Smooth muscle cell (in vitro differentiated cells): ENCODE data around the gene ZBTB7B. TPM values are rescaled to one million over a fixed set of nuclear protein-coding genes. Genes with fewer than 3 reads are reported as not detected.
A peak's percentile ranks its signal among the peaks of the same experiment; 100 is the strongest.

ENCODE experiments used
- DNase-seq: peaks from one replicate; lab custom pipeline; 2025; ENCODE audit not compliant: unreplicated experiment; lab: John Stamatoyannopoulos, UW
- H2AFZ ChIP-seq: fragments of 200-600 bp; sonication (generic); 2 replicates; pipeline ENCODE4 v1.6.0; 2016; ENCODE audit warnings: antibody characterized with exemption, low read depth, mild to moderate bottlenecking
- H3F3A ChIP-seq: fragments of 200-600 bp; sonication (generic); 2 replicates; pipeline ENCODE4 v1.6.0; 2017; ENCODE audit warnings: antibody characterized with exemption, low read depth
- H3K27ac ChIP-seq: fragments of 200-600 bp; sonication (generic); 2 replicates; pipeline ENCODE4 v1.5.1; 2016; ENCODE audit warnings: low read depth, mild to moderate bottlenecking
- H3K27me3 ChIP-seq: fragments of 200-600 bp; sonication (generic); 2 replicates; pipeline ENCODE4 v1.6.1; 2016; ENCODE audit warnings: low read depth, mild to moderate bottlenecking
- H3K36me3 ChIP-seq: fragments of 200-600 bp; sonication (generic); 2 replicates; pipeline ENCODE4 v1.5.1; 2016; ENCODE audit warnings: low read depth
- H3K4me1 ChIP-seq: fragments of 200-600 bp; sonication (generic); 2 replicates; pipeline ENCODE4 v1.5.1; 2016; ENCODE audit warnings: low read depth
- H3K4me2 ChIP-seq: fragments of 200-600 bp; sonication (generic); 2 replicates; pipeline ENCODE4 v1.6.0; 2016; ENCODE audit warnings: mild to moderate bottlenecking
- H3K4me3 ChIP-seq: fragments of 200-600 bp; sonication (generic); 2 replicates; pipeline ENCODE4 v1.5.1; 2016; ENCODE audit warnings: mild to moderate bottlenecking
- H3K79me2 ChIP-seq: fragments of 200-600 bp; sonication (generic); 2 replicates; pipeline ENCODE4 v1.6.0; 2016; ENCODE audit warnings: low read depth, mild to moderate bottlenecking
- H3K9ac ChIP-seq: fragments of 200-600 bp; sonication (generic); 2 replicates; pipeline ENCODE4 v1.6.0; 2016; ENCODE audit warnings: low read depth
- H3K9me3 ChIP-seq: fragments of 200-600 bp; sonication (generic); replicated peaks from 2 replicates; pipeline ENCODE4 v1.5.1; 2016; ENCODE audit warnings: low read depth
- H4K20me1 ChIP-seq: fragments of 200-600 bp; sonication (generic); 2 replicates; pipeline ENCODE4 v1.6.0; 2016; ENCODE audit warnings: low read depth
- WGBS: methylation state at CpG from one replicate; pipeline ENCODE4 v1.1.7; 2016; ENCODE audit warnings: low lambda C conversion rate; 5-methylcytosine and 5-hydroxymethylcytosine counted together
- polyA plus RNA-seq: library from polyadenylated mRNA; unstranded; fragments of >200 nt; fragmentation: Nextera tagmentation; extraction: Ambion mirVana; gene quantifications from 2 replicates; pipeline ENCODE4 v1.2.1, GENCODE V29; 2016
- total RNA-seq: library from RNA; depleted of rRNA; stranded (reverse); fragments of >200 nt; gene quantifications from 2 replicates; pipeline ENCODE4 v1.2.3, GENCODE V29; 2014
- TF ChIP-seq, protein P1 (sequence below): fragments of 200-600 bp; sonication (generic); IDR thresholded peaks from 2 replicates; pipeline ENCODE4 v1.5.1; 2017; ENCODE audit warnings: borderline replicate concordance, mild to moderate bottlenecking, antibody characterized with exemption; ENCODE audit not compliant: insufficient read depth, poor library complexity, severe bottlenecking

Gene ZBTB7B
- total and polyA plus RNA-seq, 2 experiments from 2014 or later: 7.5 to 15.5 TPM

DNA sequence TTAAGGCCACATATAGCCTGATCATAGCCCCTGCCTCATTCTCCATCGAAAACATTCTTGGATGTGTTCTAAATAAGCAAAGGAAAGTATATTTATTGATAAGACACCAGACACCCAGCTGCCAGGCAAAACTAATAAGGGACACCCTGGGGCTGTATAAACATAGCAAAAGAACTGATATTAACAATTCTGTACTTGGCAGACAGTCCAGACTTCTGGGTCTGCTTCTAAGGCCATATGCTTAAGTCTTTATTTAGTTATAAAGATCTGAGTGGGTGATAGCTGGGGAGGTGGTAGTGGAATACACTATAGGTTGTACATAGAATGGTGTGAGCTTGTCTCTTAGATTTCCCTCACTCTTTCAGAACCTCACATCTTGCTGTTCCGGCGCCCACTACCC is 24.2 kb upstream of the ZBTB7B start:
- Histone ChIP-seq H3K9ac (no peak overlapping the region), H3K4me2 (no peak overlapping the region), H3F3A (peaks cover 12% of the 10 kb centered on the region), H3K4me1 (peaks cover 14% of the 10 kb centered on the region), H3K27me3 (no peaks in the 10 kb centered on the region), H3K9me3 (no peaks in the 10 kb centered on the region), H3K27ac (no peak overlapping the region), H2AFZ (no peak overlapping the region), H3K4me3 (no peak overlapping the region), H3K79me2 (peaks cover 35% of the 10 kb centered on the region), H4K20me1 (no peaks in the 10 kb centered on the region), H3K36me3 (no peaks in the 10 kb centered on the region)
- no peak for DNase-seq
- WGBS: 94% methylated on average over 3 of the region's 3 CpGs
- TF ChIP-seq, protein P1, sequence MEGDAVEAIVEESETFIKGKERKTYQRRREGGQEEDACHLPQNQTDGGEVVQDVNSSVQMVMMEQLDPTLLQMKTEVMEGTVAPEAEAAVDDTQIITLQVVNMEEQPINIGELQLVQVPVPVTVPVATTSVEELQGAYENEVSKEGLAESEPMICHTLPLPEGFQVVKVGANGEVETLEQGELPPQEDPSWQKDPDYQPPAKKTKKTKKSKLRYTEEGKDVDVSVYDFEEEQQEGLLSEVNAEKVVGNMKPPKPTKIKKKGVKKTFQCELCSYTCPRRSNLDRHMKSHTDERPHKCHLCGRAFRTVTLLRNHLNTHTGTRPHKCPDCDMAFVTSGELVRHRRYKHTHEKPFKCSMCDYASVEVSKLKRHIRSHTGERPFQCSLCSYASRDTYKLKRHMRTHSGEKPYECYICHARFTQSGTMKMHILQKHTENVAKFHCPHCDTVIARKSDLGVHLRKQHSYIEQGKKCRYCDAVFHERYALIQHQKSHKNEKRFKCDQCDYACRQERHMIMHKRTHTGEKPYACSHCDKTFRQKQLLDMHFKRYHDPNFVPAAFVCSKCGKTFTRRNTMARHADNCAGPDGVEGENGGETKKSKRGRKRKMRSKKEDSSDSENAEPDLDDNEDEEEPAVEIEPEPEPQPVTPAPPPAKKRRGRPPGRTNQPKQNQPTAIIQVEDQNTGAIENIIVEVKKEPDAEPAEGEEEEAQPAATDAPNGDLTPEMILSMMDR: no peak

DNA sequence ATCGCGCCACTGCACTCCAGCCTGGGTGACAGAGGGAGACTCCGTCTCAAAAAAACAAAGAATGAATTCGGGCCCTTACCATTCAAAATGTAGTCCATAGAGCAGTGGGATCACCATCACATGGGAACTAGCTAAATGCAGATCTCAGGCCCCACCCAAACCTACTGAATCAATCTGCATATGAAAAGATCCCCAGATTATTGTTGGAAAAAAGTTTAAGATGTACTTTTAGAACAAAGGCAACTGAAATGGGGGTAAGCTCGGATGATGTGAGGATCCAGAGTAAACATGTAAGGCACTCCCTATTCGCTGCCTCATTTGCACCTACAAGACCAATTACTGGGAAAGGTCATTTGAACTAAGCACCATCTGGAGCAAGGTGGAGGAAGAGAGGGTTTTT is 20.3 kb upstream of the ZBTB7B start:
- 57% methylated on average over 6 of the region's 6 CpGs for WGBS
- peak overlapping the region; percentile 86 for H2AFZ ChIP-seq
- peak overlapping the region; percentile 21 for H3K9ac ChIP-seq
- H3K9me3 ChIP-seq: no peaks in the 10 kb centered on the region
- TF ChIP-seq, protein P1: no peak
- no peaks in the 10 kb centered on the region for H3F3A ChIP-seq
- peak overlapping the region; percentile 74 for H3K4me3 ChIP-seq
- peaks cover 41% of the 10 kb centered on the region for H3K79me2 ChIP-seq
- peaks cover 9% of the 10 kb centered on the region for H3K4me1 ChIP-seq
- H3K27ac ChIP-seq: no peak overlapping the region
- peak overlapping the region; percentile 91 for H3K4me2 ChIP-seq
- H4K20me1 ChIP-seq: no peaks in the 10 kb centered on the region
- no peak for DNase-seq
- H3K27me3 ChIP-seq: no peaks in the 10 kb centered on the region
- H3K36me3 ChIP-seq: no peaks in the 10 kb centered on the region

DNA sequence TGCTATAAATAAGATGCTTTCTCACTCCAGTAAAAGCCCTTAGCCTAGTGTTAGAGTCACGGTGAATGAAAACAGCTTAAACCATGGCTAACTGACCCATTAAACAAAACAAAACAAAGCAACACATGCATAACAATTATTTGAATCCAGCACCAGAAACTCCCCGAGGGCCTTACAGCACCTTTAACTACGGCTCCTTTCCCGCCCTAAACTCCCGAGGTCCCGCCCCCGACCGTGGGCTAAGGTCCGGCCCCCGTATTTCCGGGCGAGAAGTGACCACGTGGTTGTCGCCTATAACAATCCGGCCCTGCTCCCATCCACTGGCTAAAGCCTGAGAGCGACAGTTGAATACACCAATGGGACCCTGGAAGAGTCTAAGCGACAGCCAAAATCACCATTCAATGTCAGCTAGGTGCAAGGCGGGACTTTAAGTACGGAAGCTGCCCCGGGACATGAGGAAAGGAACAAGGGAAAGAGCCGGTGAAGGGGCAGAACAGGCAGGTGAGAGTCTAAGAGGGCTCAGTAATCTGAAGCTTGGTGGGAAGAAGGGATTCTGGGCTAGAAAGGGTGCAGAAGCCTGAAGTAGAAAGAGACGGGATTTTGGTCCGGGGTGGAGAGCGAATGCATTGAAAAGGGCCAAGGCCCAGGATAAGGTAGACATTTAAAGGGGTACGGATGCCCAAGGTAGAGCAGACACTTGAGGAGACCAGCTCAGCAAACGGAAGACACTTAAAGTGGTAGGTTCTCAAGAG is 19.5 kb upstream of the ZBTB7B start, which contains the start of gene FLAD1:
Gene FLAD1, plus strand, starts transcription at position 448 of the 752 bp plus-strand sequence. CDS start 351 bp downstream, outside the sequence.
- DNase-seq: peak; percentile 74
- TF ChIP-seq, protein P1: no peak
- no peaks in the 10 kb centered on the region for H3F3A ChIP-seq
- peaks cover 34% of the 10 kb centered on the region for H3K79me2 ChIP-seq
- WGBS: under 1% methylated on average over 26 of the region's 26 CpGs
- H3K36me3 ChIP-seq: no peaks in the 10 kb centered on the region
- H3K9me3 ChIP-seq: no peaks in the 10 kb centered on the region
- H4K20me1 ChIP-seq: no peaks in the 10 kb centered on the region
- H3K27me3 ChIP-seq: no peaks in the 10 kb centered on the region
- H2AFZ ChIP-seq: peak within 1 kb of the TSS; percentile 86
- H3K4me2 ChIP-seq: peak within 1 kb of the TSS; percentile 100
- peak within 1 kb of the TSS; percentile 12 for H3K27ac ChIP-seq
- H3K9ac ChIP-seq: peak within 1 kb of the TSS; percentile 82
- H3K4me3 ChIP-seq: peak within 1 kb of the TSS; percentile 74
- peaks cover 9% of the 10 kb centered on the region for H3K4me1 ChIP-seq
